Esophagus squamous epithelium (tissue), 5 donors: Measurements from ENCODE around the gene PCSK6. TPM values are rescaled to one million over a fixed set of nuclear protein-coding genes. Genes with fewer than 3 reads are reported as not detected.

ENCODE experiments used
- DNase-seq: peaks from one replicate; lab custom pipeline; 2025; lab: John Stamatoyannopoulos, UW
- H3K27ac ChIP-seq, 4 donors: fragments of 200-600 bp; sonication (generic); one replicate each; pipeline ENCODE4 v1.5.1; 2016 to 2019; ENCODE audit warnings: mild to moderate bottlenecking in 1 of 4
- H3K27me3 ChIP-seq, 4 donors: fragments of 200-600 bp; sonication (generic); 1 replicate in 3 of 4; 2 replicates in 1 of 4; pipeline versions ENCODE4 v1.5.1 to v1.6.0; 2017 to 2021; ENCODE audit warnings: antibody characterized with exemption in 1 of 4
- H3K36me3 ChIP-seq, 3 donors: fragments of 200-600 bp; sonication (generic); one replicate each; pipeline ENCODE4 v1.5.1; 2016 to 2019
- H3K4me1 ChIP-seq, 3 donors: fragments of 200-600 bp; sonication (generic); one replicate each; pipeline ENCODE4 v1.5.1; 2017 to 2019
- H3K4me3 ChIP-seq, 4 donors: fragments of 200-600 bp; sonication (generic); 1 replicate in 3 of 4; 2 replicates in 1 of 4; pipeline ENCODE4 v1.5.1; 2016 to 2019; ENCODE audit warnings: mild to moderate bottlenecking in 2 of 4, moderate library complexity in 1 of 4
- H3K9me3 ChIP-seq, 3 donors: fragments of 200-600 bp; sonication (generic); one replicate each; pipeline ENCODE4 v1.5.1; 2016 to 2019
- POLR2A ChIP-seq, 4 donors: fragments of 450-650 bp; IDR thresholded peaks; one replicate each; pipeline ENCODE4 v1.6.1; 2017; ENCODE audit warnings: antibody characterized with exemption in 4 of 4, mild to moderate bottlenecking in 4 of 4, moderate library complexity in 3 of 4
- WGBS, 2 donors: methylation state at CpG; one replicate each; pipeline ENCODE4 v1.1.5; 2018; 5-methylcytosine and 5-hydroxymethylcytosine counted together
- intact Hi-C: fragments of 100-400 bp; cut with DNase I; formaldehyde crosslinking; loops from one replicate; pipeline ENCODE4 v1.15.0; 2022
- total RNA-seq, 4 donors: library from RNA; depleted of rRNA; stranded (reverse); fragments of >200 nt; gene quantifications; one replicate each; pipeline ENCODE4 v1.1.0, GENCODE V29; 2016
- TF ChIP-seq, protein P1 (sequence below), 6 experiments: fragments of 450-650 bp in 4 of 6; fragments of 200-600 bp in 2 of 6; sonication (generic) in 2 of 6; IDR thresholded peaks; one replicate each; pipeline ENCODE4 v1.5.1; 2016 to 2019; ENCODE audit warnings: antibody characterized with exemption in 6 of 6, mild to moderate bottlenecking in 4 of 6, moderate library complexity in 4 of 6
- donor health status: DM: yes; HTN: yes; CAD: no.

PCSK6 gene
- total RNA-seq, 4 donors from 2014 or later: 5.1 to 13.8 (median 9.2) TPM

DNA sequence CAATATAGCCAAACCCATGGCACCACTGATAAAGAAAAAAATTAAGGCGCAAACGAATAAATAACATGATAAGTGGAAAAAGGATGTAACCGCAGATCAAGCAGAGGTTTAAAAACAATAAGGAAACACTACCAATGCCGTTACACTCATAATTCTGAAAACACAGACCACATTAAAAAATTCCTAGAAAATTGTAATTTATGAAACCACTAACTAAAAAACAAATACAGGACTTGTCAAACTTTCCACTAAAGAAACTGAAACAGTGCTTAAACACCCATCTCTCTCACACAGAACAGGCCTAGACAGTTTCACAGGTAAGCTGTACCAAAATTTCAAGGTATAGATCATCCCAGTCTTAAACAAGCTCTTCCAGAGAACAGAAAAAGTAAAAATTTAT is 28.4 kb downstream of the PCSK6 start:
- 72 to 79% methylated on average over 4 of the region's 4 CpGs for WGBS, 2 donors
- intact Hi-C loops: no loop called here
- peaks cover 0 to 12% (median 3%) of the 10 kb centered on the region in 3 donors for H3K4me1 ChIP-seq
- no peak for TF ChIP-seq POLR2A (IDR thresholded peaks at IDR 0.05)
- TF ChIP-seq, protein P1, sequence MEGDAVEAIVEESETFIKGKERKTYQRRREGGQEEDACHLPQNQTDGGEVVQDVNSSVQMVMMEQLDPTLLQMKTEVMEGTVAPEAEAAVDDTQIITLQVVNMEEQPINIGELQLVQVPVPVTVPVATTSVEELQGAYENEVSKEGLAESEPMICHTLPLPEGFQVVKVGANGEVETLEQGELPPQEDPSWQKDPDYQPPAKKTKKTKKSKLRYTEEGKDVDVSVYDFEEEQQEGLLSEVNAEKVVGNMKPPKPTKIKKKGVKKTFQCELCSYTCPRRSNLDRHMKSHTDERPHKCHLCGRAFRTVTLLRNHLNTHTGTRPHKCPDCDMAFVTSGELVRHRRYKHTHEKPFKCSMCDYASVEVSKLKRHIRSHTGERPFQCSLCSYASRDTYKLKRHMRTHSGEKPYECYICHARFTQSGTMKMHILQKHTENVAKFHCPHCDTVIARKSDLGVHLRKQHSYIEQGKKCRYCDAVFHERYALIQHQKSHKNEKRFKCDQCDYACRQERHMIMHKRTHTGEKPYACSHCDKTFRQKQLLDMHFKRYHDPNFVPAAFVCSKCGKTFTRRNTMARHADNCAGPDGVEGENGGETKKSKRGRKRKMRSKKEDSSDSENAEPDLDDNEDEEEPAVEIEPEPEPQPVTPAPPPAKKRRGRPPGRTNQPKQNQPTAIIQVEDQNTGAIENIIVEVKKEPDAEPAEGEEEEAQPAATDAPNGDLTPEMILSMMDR (IDR thresholded peaks at IDR 0.05): no peak
- no peaks in the 10 kb centered on the region for H3K9me3 ChIP-seq
- no peak overlapping the region for H3K4me3 ChIP-seq
- no peak for DNase-seq
- peaks cover 0 to 17% (median 0%) of the 10 kb centered on the region in 4 donors for H3K27me3 ChIP-seq
- no peaks in the 10 kb centered on the region for H3K36me3 ChIP-seq
- H3K27ac ChIP-seq: no peak overlapping the region

DNA sequence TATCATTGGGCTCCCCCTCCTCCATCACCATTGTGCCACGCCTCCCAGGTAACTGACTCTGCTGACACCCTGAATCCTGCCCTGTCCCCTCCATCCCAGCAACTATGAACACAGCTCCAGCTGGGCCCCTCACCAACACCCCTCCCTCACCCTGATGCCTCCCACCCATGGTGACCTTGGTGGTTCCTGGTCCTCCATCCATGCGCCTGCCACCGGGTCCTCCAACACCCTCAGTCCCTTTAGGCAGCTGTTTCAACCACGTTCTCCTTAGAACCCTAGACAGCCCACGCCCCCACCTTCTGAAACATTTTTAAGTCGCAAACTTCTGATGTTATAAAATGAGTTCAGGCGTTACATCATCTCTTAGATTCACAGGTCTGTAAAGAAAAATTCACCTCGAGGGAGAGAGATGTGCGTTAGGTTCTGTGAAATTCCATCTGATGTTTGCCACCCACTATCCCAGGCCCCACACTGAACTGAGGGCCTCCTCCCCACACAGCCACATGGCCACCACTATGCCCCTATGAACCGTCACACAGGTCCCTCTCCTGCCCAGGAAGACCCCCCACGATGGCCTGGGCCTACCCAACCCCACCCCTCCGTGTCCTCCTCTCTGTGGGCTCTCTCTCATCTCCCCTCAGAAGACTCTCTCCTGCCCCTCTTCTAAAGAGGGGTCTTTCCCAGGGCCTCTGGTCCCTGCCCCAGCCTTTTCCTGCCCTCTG is 29.8 kb downstream of the PCSK6 start:
- Histone ChIP-seq H3K36me3 (no peaks in the 10 kb centered on the region), H3K27me3 (peaks cover 0 to 7% (median 0%) of the 10 kb centered on the region in 4 donors), H3K9me3 (no peaks in the 10 kb centered on the region), H3K4me1 (peaks cover 0 to 23% (median 3%) of the 10 kb centered on the region in 3 donors), H3K27ac (peak overlapping the region in 1 of 4 donors; percentile 71), H3K4me3 (no peak overlapping the region)
- intact Hi-C loops: no loop called here
- 76 to 90% methylated on average over 11 to 12 of the region's 12 CpGs for WGBS, 2 donors
- DNase-seq: no peak
- no peak for TF ChIP-seq POLR2A (IDR thresholded peaks at IDR 0.05)
- TF ChIP-seq, protein P1 (IDR thresholded peaks at IDR 0.05): no peak

DNA sequence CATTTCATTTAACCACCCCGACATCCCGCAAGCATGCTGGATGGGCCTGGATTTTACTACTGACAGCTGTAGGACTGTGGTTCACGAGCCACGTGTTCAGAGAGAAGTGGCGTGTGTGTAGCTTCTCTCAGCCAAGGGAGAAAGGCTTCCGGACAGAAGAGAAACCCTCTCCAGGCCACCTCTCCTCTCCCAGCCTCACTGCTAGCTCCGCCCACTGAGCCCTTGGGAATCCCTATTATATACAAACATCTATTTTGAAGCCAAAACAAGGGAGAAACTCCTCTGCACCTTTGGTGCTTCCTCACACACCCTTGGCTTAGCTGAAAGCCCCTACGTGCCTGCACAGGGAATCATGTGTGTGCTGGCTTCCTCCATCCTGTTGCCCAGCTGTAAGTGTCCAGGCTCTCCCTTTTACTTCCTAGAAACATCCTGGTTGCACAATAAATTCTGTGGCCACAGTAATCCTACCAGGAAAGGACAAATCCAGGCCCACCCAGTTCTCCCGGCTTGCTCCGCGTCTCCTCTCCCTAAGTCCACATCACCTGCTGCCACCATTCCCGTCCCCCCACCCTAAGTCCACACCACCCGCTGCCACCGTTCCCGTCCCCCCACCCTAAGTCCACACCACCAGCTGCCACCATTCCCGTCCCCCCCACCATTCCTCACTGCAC is 30.5 kb downstream of the PCSK6 start:
- no peak for DNase-seq
- no peak overlapping the region for H3K4me3 ChIP-seq
- H3K27ac ChIP-seq: peak overlapping the region in 2 of 4 donors; percentile 43 to 71
- peaks cover 0 to 5% (median 0%) of the 10 kb centered on the region in 4 donors for H3K27me3 ChIP-seq
- intact Hi-C loops: no loop called here
- TF ChIP-seq, protein P1 (IDR thresholded peaks at IDR 0.05): no peak
- TF ChIP-seq POLR2A (IDR thresholded peaks at IDR 0.05): no peak
- H3K4me1 ChIP-seq: peaks cover 0 to 23% (median 3%) of the 10 kb centered on the region in 3 donors
- WGBS, 2 donors: 59 to 73% methylated on average over 14 to 16 of the region's 16 CpGs
- no peaks in the 10 kb centered on the region for H3K9me3 ChIP-seq
- no peaks in the 10 kb centered on the region for H3K36me3 ChIP-seq

DNA sequence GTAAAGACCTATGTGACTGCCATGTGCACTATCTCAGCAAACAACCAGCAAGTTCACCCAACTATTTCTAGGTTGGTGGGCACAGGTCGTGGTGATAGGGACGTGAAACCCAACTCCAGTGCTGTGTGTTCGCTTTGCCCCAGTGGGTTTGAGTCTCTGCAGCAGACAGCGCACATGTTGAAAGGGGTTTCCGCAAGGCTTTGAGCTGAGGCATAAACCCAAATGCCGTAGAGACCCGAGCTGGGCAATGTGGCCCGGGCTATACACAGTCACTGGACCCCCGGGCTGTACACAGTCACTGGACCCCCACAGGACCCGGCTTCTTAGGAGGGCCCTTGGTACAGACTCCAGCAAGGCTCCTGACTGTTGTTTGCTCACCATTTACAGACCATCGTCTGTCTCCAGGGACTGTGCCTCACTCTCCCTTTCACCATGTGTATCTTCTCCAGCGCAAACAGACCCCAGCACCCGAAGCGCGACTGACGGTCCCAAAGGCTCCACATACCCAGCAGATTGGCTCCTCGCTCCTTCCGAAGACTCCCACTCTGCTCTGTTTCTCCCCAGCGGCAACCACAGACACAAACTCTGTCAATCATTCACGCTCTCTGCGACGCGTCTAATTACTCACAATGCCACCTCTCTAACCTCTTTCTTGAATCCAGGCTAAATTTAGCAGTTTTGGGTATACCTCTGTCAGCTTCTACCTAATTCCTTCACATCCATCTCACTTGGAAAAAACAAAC is 31.2 kb downstream of the PCSK6 start:
- Histone ChIP-seq H3K27me3 (peaks cover 0 to 6% (median 0%) of the 10 kb centered on the region in 4 donors), H3K4me1 (peaks cover 0 to 19% (median 3%) of the 10 kb centered on the region in 3 donors), H3K27ac (peak overlapping the region in 2 of 4 donors; percentile 43 to 71), H3K4me3 (no peak overlapping the region), H3K36me3 (no peaks in the 10 kb centered on the region), H3K9me3 (no peaks in the 10 kb centered on the region)
- 81 to 84% methylated on average over 18 to 19 of the region's 23 CpGs for WGBS, 2 donors
- intact Hi-C loops: no loop called here
- TF ChIP-seq, protein P1 (IDR thresholded peaks at IDR 0.05): no peak
- no peak for TF ChIP-seq POLR2A (IDR thresholded peaks at IDR 0.05)
- DNase-seq: no peak
